Keratinocyte (primary cell): Measurements from ENCODE around the gene MICA. TPM values are rescaled to one million over a fixed set of nuclear protein-coding genes. Genes with fewer than 3 reads are reported as not detected.

ENCODE experiments used
- DNase-seq: peaks from one replicate; pipeline ENCODE4 v3.0.0-alpha.2; 2011; ENCODE audit warnings: low read depth, missing footprints, low spot score
- FAIRE-seq: peaks from 2 replicates; lab custom pipeline; 2011; peaks lifted over from hg19 to GRCh38; lab: Jason Lieb, UNC
- H2AFZ ChIP-seq: 2 replicates; pipeline ENCODE4 v1.6.0; 2012; ENCODE audit warnings: low read length, control low read depth, inconsistent platforms; ENCODE audit not compliant: control insufficient read depth
- H3K27ac ChIP-seq: 2 replicates; pipeline ENCODE4 v1.5.1; 2011; ENCODE audit warnings: low read length; ENCODE audit not compliant: control insufficient read depth, insufficient read depth
- H3K27me3 ChIP-seq: 3 replicates; pipeline ENCODE4 v1.6.0; 2011; ENCODE audit warnings: low read length; ENCODE audit not compliant: control insufficient read depth, insufficient read depth; ENCODE audit errors: extremely low read depth
- H3K36me3 ChIP-seq, 2 experiments: 2 replicates in 1 of 2; 3 replicates in 1 of 2; pipeline ENCODE4 v1.5.1; 2011; ENCODE audit warnings: low read length in 2 of 2, mild to moderate bottlenecking in 1 of 2; ENCODE audit not compliant: control insufficient read depth in 2 of 2, insufficient read depth in 2 of 2; ENCODE audit errors: extremely low read depth in 1 of 2
- H3K4me1 ChIP-seq: 3 replicates; pipeline ENCODE4 v1.5.1; 2011; ENCODE audit warnings: low read length; ENCODE audit not compliant: control insufficient read depth, insufficient read depth; ENCODE audit errors: extremely low read depth
- H3K4me2 ChIP-seq: 3 replicates; pipeline ENCODE4 v1.6.0; 2011; ENCODE audit warnings: low read depth, low read length; ENCODE audit not compliant: control insufficient read depth, insufficient read depth; ENCODE audit errors: extremely low read depth
- H3K4me3 ChIP-seq, 3 experiments: fragments of 200-600 bp in 1 of 3; sonication (generic) in 1 of 3; 2 replicates in 2 of 3; 3 replicates in 1 of 3; pipeline ENCODE4 v1.5.1; 2011 to 2016; ENCODE audit warnings: low read length in 3 of 3, mild to moderate bottlenecking in 3 of 3, control low read depth in 2 of 3, inconsistent platforms in 1 of 3, low read depth in 1 of 3, mixed read lengths in 1 of 3, mixed run types in 1 of 3, moderate library complexity in 1 of 3; ENCODE audit not compliant: control insufficient read depth in 2 of 3, insufficient read depth in 2 of 3; ENCODE audit errors: extremely low read depth in 1 of 3
- H3K79me2 ChIP-seq: 2 replicates; pipeline ENCODE4 v1.6.0; 2012; ENCODE audit warnings: low read length; ENCODE audit not compliant: control insufficient read depth, insufficient read depth
- H3K9ac ChIP-seq: 3 replicates; pipeline ENCODE4 v1.6.0; 2011; ENCODE audit warnings: low read length; ENCODE audit not compliant: control insufficient read depth, insufficient read depth; ENCODE audit errors: extremely low read depth
- H3K9me1 ChIP-seq: 3 replicates; pipeline ENCODE4 v1.6.0; 2011; ENCODE audit warnings: low read length; ENCODE audit not compliant: control insufficient read depth, insufficient read depth; ENCODE audit errors: extremely low read depth
- H3K9me3 ChIP-seq: 2 replicates; pipeline ENCODE4 v1.5.1; 2012; ENCODE audit warnings: low read depth, low read length; ENCODE audit not compliant: control insufficient read depth
- H4K20me1 ChIP-seq: 3 replicates; pipeline ENCODE4 v1.6.0; 2011; ENCODE audit warnings: low read length; ENCODE audit not compliant: control insufficient read depth, insufficient read depth; ENCODE audit errors: extremely low read depth
- CTCF ChIP-seq, 3 experiments: IDR thresholded peaks in 1 of 3; conservative IDR thresholded peaks in 1 of 3; optimal IDR thresholded peaks in 1 of 3; 2 replicates in 2 of 3; 3 replicates in 1 of 3; pipeline versions ENCODE3 to v1.5.1; 2011; ENCODE audit warnings: low read length in 3 of 3, mild to moderate bottlenecking in 3 of 3, moderate library complexity in 2 of 3, control low read depth in 1 of 3, inconsistent platforms in 1 of 3; ENCODE audit not compliant: insufficient read depth in 2 of 3; ENCODE audit errors: extremely low read depth in 1 of 3
- EZH2 ChIP-seq: IDR thresholded peaks from one replicate; pipeline ENCODE4 v1.6.1; 2012; ENCODE audit warnings: inconsistent platforms, mild to moderate bottlenecking, low read length, moderate library complexity
- dilution Hi-C: fragments of 300-500 bp; cut with MboI; formaldehyde crosslinking; loops from one replicate; pipeline ENCODE4 v1.7.0; 2020; ENCODE audit warnings: low sequenced_read_pairs; ENCODE audit not compliant: extremely low pct_ligation_motif_present
- polyA plus RNA-seq, 5 experiments: library from polyadenylated mRNA; depleted of rRNA in 3 of 5; stranded (reverse) in 3 of 5; stranded (forward) in 1 of 5; unstranded in 1 of 5; fragments of >200 nt; gene quantifications; 1 replicate in 1 of 5; 2 replicates in 3 of 5; 3 replicates in 1 of 5; pipeline versions ENCODE4 v1.2.1 to v1.2.3, GENCODE V29; 2011 to 2012; ENCODE audit warnings: missing spikeins in 2 of 5, low read depth in 1 of 5, low replicate concordance in 1 of 5

The MICA gene
- polyA plus RNA-seq, 1 donor (not counting 4 experiments of a cell fraction or from before 2014, with no cell fraction given): 59.9 TPM

GRCh38 chr6:31450751-31451150 is 47.4 kb downstream of the MICA start:
- DNase-seq (no peak), FAIRE-seq (no peak)
- TF ChIP-seq CTCF (optimal IDR thresholded peaks at IDR 0.05 in 1 of 3, IDR thresholded peaks at IDR 0.05 in 1 of 3, conservative IDR thresholded peaks at IDR 0.05 in 1 of 3; ENCODE audit: extremely low read depth in 1 of 3, insufficient read depth in 2 of 3, low read length in 3 of 3): no peak
- no peak for TF ChIP-seq EZH2
- peaks cover 7% of the 10 kb centered on the region for H3K27me3 ChIP-seq
- H4K20me1 ChIP-seq: no peaks in the 10 kb centered on the region
- no peak overlapping the region for H2AFZ ChIP-seq
- no peak overlapping the region for H3K4me2 ChIP-seq
- H3K79me2 ChIP-seq: no peaks in the 10 kb centered on the region
- H3K9ac ChIP-seq: no peak overlapping the region
- H3K27ac ChIP-seq: no peak overlapping the region
- H3K4me1 ChIP-seq: no peaks in the 10 kb centered on the region
- no peaks in the 10 kb centered on the region for H3K36me3 ChIP-seq
- no peaks in the 10 kb centered on the region for H3K9me3 ChIP-seq
- dilution Hi-C loops: no loop called here
- H3K9me1 ChIP-seq: no peaks in the 10 kb centered on the region
- H3K4me3 ChIP-seq: no peak overlapping the region

- no peak for DNase-seq
- dilution Hi-C loops: no loop called here
- no peak for TF ChIP-seq EZH2
- TF ChIP-seq CTCF (optimal IDR thresholded peaks at IDR 0.05 in 1 of 3, IDR thresholded peaks at IDR 0.05 in 1 of 3, conservative IDR thresholded peaks at IDR 0.05 in 1 of 3; ENCODE audit: extremely low read depth in 1 of 3, insufficient read depth in 2 of 3, low read length in 3 of 3): no peak
- no peak overlapping the region for H3K4me3 ChIP-seq
- no peaks in the 10 kb centered on the region for H3K9me3 ChIP-seq
- no peaks in the 10 kb centered on the region for H3K36me3 ChIP-seq
- no peak overlapping the region for H2AFZ ChIP-seq
- FAIRE-seq: no peak
- peaks cover 10% of the 10 kb centered on the region for H3K27me3 ChIP-seq
- no peaks in the 10 kb centered on the region for H3K9me1 ChIP-seq
- no peaks in the 10 kb centered on the region for H4K20me1 ChIP-seq
- H3K4me1 ChIP-seq: no peaks in the 10 kb centered on the region
- H3K9ac ChIP-seq: no peak overlapping the region
- H3K79me2 ChIP-seq: no peaks in the 10 kb centered on the region
- H3K4me2 ChIP-seq: no peak overlapping the region
- H3K27ac ChIP-seq: no peak overlapping the region
These were observed 49.5 kb downstream of the MICA start for GRCh38 chr6:31452859-31453258.
